OCI-LY7 (cell line): ENCODE measurements around the gene SCLT1.
A peak's percentile ranks its signal among the peaks of the same experiment; 100 is the strongest.

Experiments used
- CTCF ChIP-seq: fragments of 200-600 bp; sonication (generic); conservative IDR thresholded peaks from 2 replicates; pipeline ENCODE4 v1.5.1; 2014; ENCODE audit warnings: mild to moderate bottlenecking, antibody characterized with exemption, low read length, moderate library complexity, mixed read lengths
- EZH2phosphoT487 ChIP-seq: fragments of 200-600 bp; sonication (generic); IDR thresholded peaks from 2 replicates; pipeline ENCODE4 v1.6.1; 2018; ENCODE audit warnings: low read depth, borderline replicate concordance, mild to moderate bottlenecking, mixed run types, antibody characterized with exemption, low read length, moderate library complexity, mixed read lengths

DNA sequence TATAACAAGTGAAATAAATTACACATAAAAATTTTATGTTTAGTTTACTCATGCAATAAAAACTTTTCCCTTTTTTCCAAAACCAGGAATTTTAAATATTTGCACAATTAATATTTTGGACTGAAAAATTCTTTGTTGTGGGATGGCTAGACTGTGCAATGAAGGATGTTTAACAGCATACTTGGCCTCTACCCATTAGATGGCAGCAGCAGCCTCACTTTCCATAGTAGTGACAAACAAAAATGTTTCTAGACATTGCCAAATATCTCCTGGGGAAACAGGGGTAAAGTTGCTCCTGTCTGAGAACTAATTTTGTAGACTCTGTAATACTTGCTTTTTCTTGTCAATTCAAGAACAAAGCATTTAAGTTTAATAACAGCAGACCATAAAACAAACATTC, 49.8 kb downstream of the SCLT1 start:
- TF ChIP-seq CTCF: peak; percentile 36; the same call in 1 of the 2 replicates
- no peak for TF ChIP-seq EZH2phosphoT487
